Smooth muscle cell (in vitro differentiated cells): ENCODE results near the gene MYLK2. TPM values are rescaled to one million over a fixed set of nuclear protein-coding genes. Genes with fewer than 3 reads are reported as not detected.

Source experiments
- DNase-seq: peaks from one replicate; lab custom pipeline; 2025; ENCODE audit not compliant: unreplicated experiment; lab: John Stamatoyannopoulos, UW
- H2AFZ ChIP-seq: fragments of 200-600 bp; sonication (generic); 2 replicates; pipeline ENCODE4 v1.6.0; 2016; ENCODE audit warnings: antibody characterized with exemption, low read depth, mild to moderate bottlenecking
- H3F3A ChIP-seq: fragments of 200-600 bp; sonication (generic); 2 replicates; pipeline ENCODE4 v1.6.0; 2017; ENCODE audit warnings: antibody characterized with exemption, low read depth
- H3K27ac ChIP-seq: fragments of 200-600 bp; sonication (generic); 2 replicates; pipeline ENCODE4 v1.5.1; 2016; ENCODE audit warnings: low read depth, mild to moderate bottlenecking
- H3K27me3 ChIP-seq: fragments of 200-600 bp; sonication (generic); 2 replicates; pipeline ENCODE4 v1.6.1; 2016; ENCODE audit warnings: low read depth, mild to moderate bottlenecking
- H3K36me3 ChIP-seq: fragments of 200-600 bp; sonication (generic); 2 replicates; pipeline ENCODE4 v1.5.1; 2016; ENCODE audit warnings: low read depth
- H3K4me1 ChIP-seq: fragments of 200-600 bp; sonication (generic); 2 replicates; pipeline ENCODE4 v1.5.1; 2016; ENCODE audit warnings: low read depth
- H3K4me2 ChIP-seq: fragments of 200-600 bp; sonication (generic); 2 replicates; pipeline ENCODE4 v1.6.0; 2016; ENCODE audit warnings: mild to moderate bottlenecking
- H3K4me3 ChIP-seq: fragments of 200-600 bp; sonication (generic); 2 replicates; pipeline ENCODE4 v1.5.1; 2016; ENCODE audit warnings: mild to moderate bottlenecking
- H3K79me2 ChIP-seq: fragments of 200-600 bp; sonication (generic); 2 replicates; pipeline ENCODE4 v1.6.0; 2016; ENCODE audit warnings: low read depth, mild to moderate bottlenecking
- H3K9ac ChIP-seq: fragments of 200-600 bp; sonication (generic); 2 replicates; pipeline ENCODE4 v1.6.0; 2016; ENCODE audit warnings: low read depth
- H3K9me3 ChIP-seq: fragments of 200-600 bp; sonication (generic); replicated peaks from 2 replicates; pipeline ENCODE4 v1.5.1; 2016; ENCODE audit warnings: low read depth
- H4K20me1 ChIP-seq: fragments of 200-600 bp; sonication (generic); 2 replicates; pipeline ENCODE4 v1.6.0; 2016; ENCODE audit warnings: low read depth
- WGBS: methylation state at CpG from one replicate; pipeline ENCODE4 v1.1.7; 2016; ENCODE audit warnings: low lambda C conversion rate; 5-methylcytosine and 5-hydroxymethylcytosine counted together
- polyA plus RNA-seq: library from polyadenylated mRNA; unstranded; fragments of >200 nt; fragmentation: Nextera tagmentation; extraction: Ambion mirVana; gene quantifications from 2 replicates; pipeline ENCODE4 v1.2.1, GENCODE V29; 2016
- total RNA-seq: library from RNA; depleted of rRNA; stranded (reverse); fragments of >200 nt; gene quantifications from 2 replicates; pipeline ENCODE4 v1.2.3, GENCODE V29; 2014
- TF ChIP-seq, protein P1 (sequence below): fragments of 200-600 bp; sonication (generic); IDR thresholded peaks from 2 replicates; pipeline ENCODE4 v1.5.1; 2017; ENCODE audit warnings: borderline replicate concordance, mild to moderate bottlenecking, antibody characterized with exemption; ENCODE audit not compliant: insufficient read depth, poor library complexity, severe bottlenecking

MYLK2 gene
- total and polyA plus RNA-seq, 2 experiments from 2014 or later = 0.09 to 0.22 TPM

DNA sequence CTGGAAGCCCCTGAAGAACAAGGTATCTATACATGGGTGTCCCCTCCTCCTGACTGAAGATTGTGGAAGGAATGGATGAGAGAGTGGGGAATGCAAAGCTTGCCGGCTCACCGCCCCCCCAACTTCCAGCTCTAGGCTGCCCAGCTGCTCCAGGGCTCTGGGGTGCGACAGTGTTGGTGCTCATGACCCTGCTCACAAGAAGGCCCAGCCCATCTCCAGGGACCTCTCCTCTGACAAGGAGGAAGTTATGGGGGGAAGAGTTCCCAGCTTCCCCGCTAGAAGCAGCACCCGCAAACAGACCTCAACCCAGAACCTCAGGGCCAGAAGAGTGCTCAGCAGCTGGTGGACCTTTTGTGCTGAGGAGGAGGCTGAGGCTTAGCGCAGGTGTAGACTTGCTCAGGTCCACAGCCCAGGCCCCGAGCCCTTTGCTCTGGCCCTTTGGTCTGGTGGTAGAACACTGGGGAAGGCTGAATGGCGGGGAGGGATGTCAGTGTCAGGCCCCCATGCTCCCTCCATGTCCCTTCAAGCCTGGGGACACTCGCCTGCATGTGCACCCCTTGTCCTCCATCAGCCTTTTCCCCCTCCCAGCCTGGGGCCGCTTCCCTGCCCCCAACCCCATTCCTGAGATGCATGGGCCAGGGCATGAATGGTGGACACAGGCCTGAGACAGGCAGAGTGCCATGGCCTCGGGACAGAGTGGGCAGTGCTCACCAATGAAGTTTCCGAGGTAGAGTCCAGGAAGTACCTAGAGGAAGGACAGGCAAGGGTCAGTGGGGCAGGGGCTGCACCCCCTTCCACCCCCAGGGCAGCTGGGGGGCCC lies 49.9 kb downstream of the MYLK2 start:
- H2AFZ ChIP-seq = no peak overlapping the region
- no peaks in the 10 kb centered on the region for H4K20me1 ChIP-seq
- TF ChIP-seq, protein P1, sequence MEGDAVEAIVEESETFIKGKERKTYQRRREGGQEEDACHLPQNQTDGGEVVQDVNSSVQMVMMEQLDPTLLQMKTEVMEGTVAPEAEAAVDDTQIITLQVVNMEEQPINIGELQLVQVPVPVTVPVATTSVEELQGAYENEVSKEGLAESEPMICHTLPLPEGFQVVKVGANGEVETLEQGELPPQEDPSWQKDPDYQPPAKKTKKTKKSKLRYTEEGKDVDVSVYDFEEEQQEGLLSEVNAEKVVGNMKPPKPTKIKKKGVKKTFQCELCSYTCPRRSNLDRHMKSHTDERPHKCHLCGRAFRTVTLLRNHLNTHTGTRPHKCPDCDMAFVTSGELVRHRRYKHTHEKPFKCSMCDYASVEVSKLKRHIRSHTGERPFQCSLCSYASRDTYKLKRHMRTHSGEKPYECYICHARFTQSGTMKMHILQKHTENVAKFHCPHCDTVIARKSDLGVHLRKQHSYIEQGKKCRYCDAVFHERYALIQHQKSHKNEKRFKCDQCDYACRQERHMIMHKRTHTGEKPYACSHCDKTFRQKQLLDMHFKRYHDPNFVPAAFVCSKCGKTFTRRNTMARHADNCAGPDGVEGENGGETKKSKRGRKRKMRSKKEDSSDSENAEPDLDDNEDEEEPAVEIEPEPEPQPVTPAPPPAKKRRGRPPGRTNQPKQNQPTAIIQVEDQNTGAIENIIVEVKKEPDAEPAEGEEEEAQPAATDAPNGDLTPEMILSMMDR = no peak
- WGBS = 92% methylated on average over 12 of the region's 12 CpGs
- no peak for DNase-seq
- no peaks in the 10 kb centered on the region for H3F3A ChIP-seq
- H3K4me1 ChIP-seq = no peaks in the 10 kb centered on the region
- peak overlapping the region; percentile 99 for H3K4me2 ChIP-seq
- peak overlapping the region; percentile 87 for H3K4me3 ChIP-seq
- H3K9ac ChIP-seq = no peak overlapping the region
- no peaks in the 10 kb centered on the region for H3K79me2 ChIP-seq
- peaks cover 15% of the 10 kb centered on the region for H3K27me3 ChIP-seq
- H3K27ac ChIP-seq = no peak overlapping the region
- no peaks in the 10 kb centered on the region for H3K36me3 ChIP-seq
- H3K9me3 ChIP-seq = no peaks in the 10 kb centered on the region

DNA sequence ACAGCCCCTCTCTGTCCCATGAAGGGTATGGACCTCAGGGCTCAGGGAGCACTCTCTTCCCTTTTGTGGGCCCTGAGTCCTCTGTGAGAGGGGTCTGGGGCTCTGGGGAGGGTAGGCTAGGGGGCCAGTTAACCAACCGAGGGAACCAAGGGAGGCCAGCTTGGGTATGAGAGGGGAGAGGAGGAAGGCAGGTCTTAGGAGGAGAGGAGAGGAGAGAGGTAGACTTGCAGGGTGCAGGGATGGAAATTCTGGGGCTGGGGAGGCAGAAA lies 50.5 kb downstream of the MYLK2 start:
- Histone ChIP-seq H3K4me3 (peak overlapping the region; percentile 87), H3K9ac (peak overlapping the region; percentile 71), H3K36me3 (no peaks in the 10 kb centered on the region), H3K9me3 (no peaks in the 10 kb centered on the region), H2AFZ (peak overlapping the region; percentile 98), H3F3A (no peaks in the 10 kb centered on the region), H3K79me2 (no peaks in the 10 kb centered on the region), H3K4me2 (peak overlapping the region; percentile 99), H3K4me1 (no peaks in the 10 kb centered on the region), H4K20me1 (no peaks in the 10 kb centered on the region), H3K27me3 (peaks cover 15% of the 10 kb centered on the region), H3K27ac (no peak overlapping the region)
- no peak for DNase-seq
- TF ChIP-seq, protein P1 = no peak
- WGBS = 22% methylated on average over 1 of the region's 1 CpG

DNA sequence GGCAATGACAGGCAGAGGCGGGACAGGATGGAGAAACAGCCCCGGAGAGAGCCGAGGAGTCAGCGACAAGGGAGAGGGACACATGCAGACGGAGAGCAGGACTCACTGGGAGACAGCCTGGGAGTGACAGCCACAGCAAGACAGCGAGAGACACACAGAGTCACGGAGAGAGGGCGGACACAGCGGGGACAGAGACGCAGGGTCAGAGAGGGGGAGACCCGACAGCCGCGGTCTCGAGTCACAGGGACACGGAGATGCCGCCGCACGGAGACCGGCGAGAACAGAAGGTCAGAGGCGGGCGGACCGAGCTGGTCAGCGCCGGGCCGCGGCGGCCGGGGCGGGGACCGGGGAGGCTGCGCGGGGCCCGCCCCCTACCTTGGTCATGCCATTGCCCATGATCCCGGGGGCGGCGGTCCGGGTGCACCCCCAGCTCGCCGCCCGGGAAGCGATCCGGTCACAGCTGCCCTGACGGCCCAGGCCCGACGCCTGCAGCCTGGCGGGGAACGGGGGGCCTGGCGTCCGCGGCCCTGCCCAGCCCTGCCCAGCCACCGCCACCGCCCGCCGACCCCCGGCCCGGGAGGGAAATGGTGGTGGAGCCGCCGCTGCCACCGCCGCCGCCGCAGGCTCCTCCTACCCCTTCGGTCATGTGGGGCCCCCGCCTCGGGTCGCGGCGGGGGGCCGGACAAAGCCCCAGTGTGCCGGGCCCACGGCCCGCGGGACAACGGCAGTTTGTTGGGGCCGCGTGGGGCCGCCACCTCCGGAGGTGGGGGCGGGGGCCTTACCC lies 51.0 kb downstream of the MYLK2 start, which contains the start of the genes DUSP15 and TTLL9:
TSS of gene DUSP15 (minus strand) at position 586 of the 784 bp plus-strand sequence. CDS start at position 396, 190 bp downstream.
TSS of gene TTLL9 (plus strand) at position 693 of the 784 bp plus-strand sequence. CDS start 493 bp downstream, outside the sequence.
- peak within 1 kb of the TSS; percentile 87 for H3K4me3 ChIP-seq
- H2AFZ ChIP-seq = peak within 1 kb of the TSS; percentile 98
- H3K27ac ChIP-seq = no peak within 1 kb of the TSS
- H3K9ac ChIP-seq = peak within 1 kb of the TSS; percentile 71
- no peaks in the 10 kb centered on the region for H4K20me1 ChIP-seq
- H3K4me2 ChIP-seq = peak within 1 kb of the TSS; percentile 99
- H3K4me1 ChIP-seq = no peaks in the 10 kb centered on the region
- peaks cover 15% of the 10 kb centered on the region for H3K27me3 ChIP-seq
- no peaks in the 10 kb centered on the region for H3K9me3 ChIP-seq
- H3F3A ChIP-seq = no peaks in the 10 kb centered on the region
- H3K36me3 ChIP-seq = no peaks in the 10 kb centered on the region
- peak; percentile 62 for DNase-seq
- TF ChIP-seq, protein P1 = no peak
- 2% methylated on average over 46 of the region's 80 CpGs for WGBS
- H3K79me2 ChIP-seq = no peaks in the 10 kb centered on the region
